SK-N-SH treated with all-trans-retinoic acid at 6 μM for 48 hours (cell line): ENCODE results near the gene TCF23.

Experiments
- ATAC-seq: fragments of 200-7000 bp; cut with Tn5 transposase; 3 replicates; pipeline ENCODE4 v1.9.1; 2020; ENCODE audit warnings: mild to moderate bottlenecking, moderate library complexity
- ARNTL ChIP-seq: fragments of 450-650 bp; formaldehyde crosslinking; IDR thresholded peaks from 2 replicates; pipeline ENCODE4 v1.5.0; 2020; ENCODE audit warnings: low read depth, mild to moderate bottlenecking, moderate library complexity, borderline replicate concordance
- BACH2 ChIP-seq: fragments of 250-450 bp; sonication (Bioruptor Pico); IDR thresholded peaks from 2 replicates; pipeline ENCODE4 v1.9.0; 2021; ENCODE audit warnings: mild to moderate bottlenecking, borderline replicate concordance
- CREB5 ChIP-seq: fragments of 250-450 bp; sonication (Bioruptor Pico); IDR thresholded peaks from 2 replicates; pipeline ENCODE4 v1.5.1; 2020; ENCODE audit warnings: low read depth, mild to moderate bottlenecking, moderate library complexity
- CSDC2 ChIP-seq: fragments of 250-450 bp; sonication (Bioruptor Pico); IDR thresholded peaks from 2 replicates; pipeline ENCODE4 v1.5.0; 2020; ENCODE audit warnings: mild to moderate bottlenecking, moderate library complexity
- ESRRG ChIP-seq: fragments of 250-450 bp; sonication (Bioruptor Pico); IDR thresholded peaks from 2 replicates; pipeline ENCODE4 v1.6.1; 2021; ENCODE audit warnings: mild to moderate bottlenecking
- GLIS3 ChIP-seq: fragments of 250-450 bp; sonication (Bioruptor Pico); IDR thresholded peaks from 2 replicates; pipeline ENCODE4 v1.5.0; 2020; ENCODE audit warnings: mild to moderate bottlenecking, moderate library complexity
- ISL1 ChIP-seq: fragments of 250-450 bp; sonication (Bioruptor Pico); IDR thresholded peaks from 2 replicates; pipeline ENCODE4 v2.1.2; 2022; ENCODE audit warnings: mild to moderate bottlenecking, moderate library complexity
- OSR1 ChIP-seq: fragments of 250-450 bp; sonication (Bioruptor Pico); IDR thresholded peaks from 2 replicates; pipeline ENCODE4 v1.8.0; 2022; ENCODE audit warnings: moderate library complexity, mild to moderate bottlenecking, inconsistent platforms
- POU6F1 ChIP-seq: fragments of 250-450 bp; sonication (Bioruptor Pico); IDR thresholded peaks from 2 replicates; pipeline ENCODE4 v1.8.0; 2021; ENCODE audit warnings: low read depth, mild to moderate bottlenecking, moderate library complexity, borderline replicate concordance
- PPARA ChIP-seq: fragments of 250-450 bp; sonication (Bioruptor Pico); IDR thresholded peaks from 2 replicates; pipeline ENCODE4 v1.5.0; 2020; ENCODE audit warnings: mild to moderate bottlenecking, borderline replicate concordance
- RARB ChIP-seq: fragments of 250-450 bp; sonication (Bioruptor Pico); IDR thresholded peaks from 2 replicates; pipeline ENCODE4 v1.8.0; 2021; ENCODE audit warnings: mild to moderate bottlenecking, moderate library complexity
- SNAI2 ChIP-seq: fragments of 250-450 bp; sonication (Bioruptor Pico); IDR thresholded peaks from 2 replicates; pipeline ENCODE4 v1.5.0; 2020; ENCODE audit warnings: mild to moderate bottlenecking, moderate library complexity
- TCF4 ChIP-seq: fragments of 250-450 bp; sonication (Bioruptor Pico); IDR thresholded peaks from 2 replicates; pipeline ENCODE4 v1.8.0; 2021; ENCODE audit warnings: mild to moderate bottlenecking, moderate library complexity, borderline replicate concordance
- TOX ChIP-seq: fragments of 250-450 bp; sonication (Bioruptor Pico); IDR thresholded peaks from 2 replicates; pipeline ENCODE4 v1.8.0; 2021; ENCODE audit warnings: mild to moderate bottlenecking, moderate library complexity, borderline replicate concordance
- TSHZ2 ChIP-seq: fragments of 250-450 bp; sonication (Bioruptor Pico); IDR thresholded peaks from 2 replicates; pipeline ENCODE4 v1.5.0; 2020; ENCODE audit warnings: mild to moderate bottlenecking, moderate library complexity
- ZC3H10 ChIP-seq: fragments of 250-450 bp; sonication (Bioruptor Pico); IDR thresholded peaks from 2 replicates; pipeline ENCODE4 v1.5.1; 2021; ENCODE audit warnings: mild to moderate bottlenecking, moderate library complexity
- ZFP3 ChIP-seq: fragments of 250-450 bp; sonication (Bioruptor Pico); IDR thresholded peaks from 2 replicates; pipeline ENCODE4 v1.5.0; 2020; ENCODE audit warnings: mild to moderate bottlenecking, moderate library complexity
- ZFP30 ChIP-seq: fragments of 450-650 bp; formaldehyde crosslinking; IDR thresholded peaks from 2 replicates; pipeline ENCODE4 v1.5.0; 2022; ENCODE audit warnings: mild to moderate bottlenecking, moderate library complexity
- ZNF565 ChIP-seq: fragments of 450-650 bp; formaldehyde crosslinking; conservative IDR thresholded peaks from 2 replicates; pipeline ENCODE4 v1.5.0; 2020; ENCODE audit warnings: low read depth, mild to moderate bottlenecking, moderate library complexity
- ZNF70 ChIP-seq: fragments of 450-650 bp; formaldehyde crosslinking; IDR thresholded peaks from 2 replicates; pipeline ENCODE4 v1.5.0; 2020; ENCODE audit warnings: mild to moderate bottlenecking, moderate library complexity
- ZNF8 ChIP-seq: fragments of 450-650 bp; formaldehyde crosslinking; IDR thresholded peaks from 2 replicates; pipeline ENCODE4 v1.5.0; 2020; ENCODE audit warnings: mild to moderate bottlenecking, moderate library complexity

The TCF23 gene

GRCh38 chr2:27126252-27126710, 22.5 kb upstream of the TCF23 start (continued):
- no peak for TF ChIP-seq POU6F1 (CRISPR knock-in tag)
- TF ChIP-seq TCF4 (CRISPR knock-in tag) = no peak
- TF ChIP-seq SNAI2 = no peak
- no peak for TF ChIP-seq GLIS3 (CRISPR knock-in tag)
- no peak for TF ChIP-seq ZNF70 (CRISPR knock-in tag)
- TF ChIP-seq ZFP3 (CRISPR knock-in tag) = no peak
- no peak for TF ChIP-seq TOX
- no peak for TF ChIP-seq PPARA (CRISPR knock-in tag)
- TF ChIP-seq ZNF565 (CRISPR knock-in tag) = no peak
- TF ChIP-seq CSDC2 = no peak
- TF ChIP-seq ARNTL (CRISPR knock-in tag) = no peak
- TF ChIP-seq, all 23 proteins: peak for 0

- TF ChIP-seq ZNF8 (CRISPR knock-in tag) (no peak), TSHZ2 (CRISPR knock-in tag) (no peak), TOX (no peak)
- ATAC-seq = no peak
Measured at GRCh38 chr2:27127883-27128667, 20.7 kb upstream of the TCF23 start.

GRCh38 chr2:27128668-27129571, 19.9 kb upstream of the TCF23 start:
- no peak for ATAC-seq
- TF ChIP-seq RARB (CRISPR knock-in tag) (no peak), ZFP3 (CRISPR knock-in tag) (no peak), TCF4 (CRISPR knock-in tag) (no peak), GLIS3 (CRISPR knock-in tag) (no peak), PPARA (CRISPR knock-in tag) (no peak), OSR1 (CRISPR knock-in tag) (no peak), ZC3H10 (CRISPR knock-in tag) (no peak), BACH2 (no peak), ZNF565 (CRISPR knock-in tag) (no peak), SNAI2 (no peak), ZNF8 (CRISPR knock-in tag) (no peak), TSHZ2 (CRISPR knock-in tag) (no peak), ESRRG (CRISPR knock-in tag) (no peak), CREB5 (no peak), ZFP30 (no peak), TOX (no peak), ISL1 (CRISPR knock-in tag) (no peak), ARNTL (CRISPR knock-in tag) (no peak)
